Omental fat pad (tissue), 4 donors: ENCODE measurements around the gene GPRC6A. TPM values are rescaled to one million over a fixed set of nuclear protein-coding genes. Genes with fewer than 3 reads are reported as not detected.

Source experiments
- ATAC-seq: fragments of 150-250 bp; one replicate; pipeline ENCODE4 v1.9.1; 2016; ENCODE audit warnings: mild to moderate bottlenecking, moderate library complexity; ENCODE audit not compliant: low FRiP score
- DNase-seq: peaks from one replicate; pipeline ENCODE4 v3.0.0-alpha.2; 2019; ENCODE audit warnings: low spot score
- CTCF ChIP-seq, 3 donors: fragments of 450-650 bp; IDR thresholded peaks; one replicate each; pipeline ENCODE4 v1.5.1; 2016 to 2017; ENCODE audit warnings: antibody characterized with exemption in 3 of 3, mild to moderate bottlenecking in 3 of 3, moderate library complexity in 2 of 3
- total RNA-seq, 4 donors: library from RNA; depleted of rRNA; stranded (reverse); fragments of >200 nt; gene quantifications; one replicate each; pipeline ENCODE4 v1.1.0, GENCODE V29; 2016

Gene GPRC6A
- total RNA-seq, 4 donors from 2014 or later, result not detected

GRCh38 chr6:116745176-116745575 is 83.7 kb downstream of the GPRC6A start:
- no peak for TF ChIP-seq CTCF (IDR thresholded peaks at IDR 0.05)
- DNase-seq (no peak), ATAC-seq (no peak)

Other genes starting within 250 kb of the GPRC6A start
- gene RSPH4A, start 212.6 kb downstream of the GPRC6A start, total RNA-seq, result 1 to 10 TPM in 1 of 4 donors, under 1 TPM in 2, not detected in 1; 0.47 to 2.0 (median 0.84) TPM
- gene ZUP1, start 160.3 kb downstream of the GPRC6A start, total RNA-seq, result 10 to 100 TPM in 2 of 4 donors, 1 to 10 TPM in 2; 6.2 to 12.5 (median 9.2) TPM
- gene KPNA5, start 147.9 kb downstream of the GPRC6A start, total RNA-seq, result 1 to 10 TPM; 5.8 to 9.8 (median 8.5) TPM
- 10 to 100 TPM in 1 of 4 donors, 1 to 10 TPM in 3; 6.9 to 44.0 (median 8.9) TPM for gene FAM162B, start 63.4 kb downstream of the GPRC6A start, total RNA-seq
- gene RFX6, start 48.2 kb upstream of the GPRC6A start, total RNA-seq, result not detected